ENCODE results near the gene SLC36A3.

GRCh38 chr5:151230048-151230680 lies 73.4 kb downstream of the SLC36A3 start:
- TF ChIP-seq, protein P1, sequence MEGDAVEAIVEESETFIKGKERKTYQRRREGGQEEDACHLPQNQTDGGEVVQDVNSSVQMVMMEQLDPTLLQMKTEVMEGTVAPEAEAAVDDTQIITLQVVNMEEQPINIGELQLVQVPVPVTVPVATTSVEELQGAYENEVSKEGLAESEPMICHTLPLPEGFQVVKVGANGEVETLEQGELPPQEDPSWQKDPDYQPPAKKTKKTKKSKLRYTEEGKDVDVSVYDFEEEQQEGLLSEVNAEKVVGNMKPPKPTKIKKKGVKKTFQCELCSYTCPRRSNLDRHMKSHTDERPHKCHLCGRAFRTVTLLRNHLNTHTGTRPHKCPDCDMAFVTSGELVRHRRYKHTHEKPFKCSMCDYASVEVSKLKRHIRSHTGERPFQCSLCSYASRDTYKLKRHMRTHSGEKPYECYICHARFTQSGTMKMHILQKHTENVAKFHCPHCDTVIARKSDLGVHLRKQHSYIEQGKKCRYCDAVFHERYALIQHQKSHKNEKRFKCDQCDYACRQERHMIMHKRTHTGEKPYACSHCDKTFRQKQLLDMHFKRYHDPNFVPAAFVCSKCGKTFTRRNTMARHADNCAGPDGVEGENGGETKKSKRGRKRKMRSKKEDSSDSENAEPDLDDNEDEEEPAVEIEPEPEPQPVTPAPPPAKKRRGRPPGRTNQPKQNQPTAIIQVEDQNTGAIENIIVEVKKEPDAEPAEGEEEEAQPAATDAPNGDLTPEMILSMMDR (IDR thresholded peaks at IDR 0.05) = no peak
- TF ChIP-seq POLR2A (IDR thresholded peaks at IDR 0.05) = no peak

Measured in heart left ventricle (tissue), 13 donors.